SK-N-SH treated with all-trans-retinoic acid at 6 μM for 48 hours (cell line): Measurements from ENCODE around the gene UBE2M.
A peak's percentile ranks its signal among the peaks of the same experiment; 100 is the strongest.

ENCODE experiments used
- ATAC-seq: fragments of 200-7000 bp; cut with Tn5 transposase; 3 replicates; pipeline ENCODE4 v1.9.1; 2020; ENCODE audit warnings: mild to moderate bottlenecking, moderate library complexity
- ARNTL ChIP-seq: fragments of 450-650 bp; formaldehyde crosslinking; IDR thresholded peaks from 2 replicates; pipeline ENCODE4 v1.5.0; 2020; ENCODE audit warnings: low read depth, mild to moderate bottlenecking, moderate library complexity, borderline replicate concordance
- BACH2 ChIP-seq: fragments of 250-450 bp; sonication (Bioruptor Pico); IDR thresholded peaks from 2 replicates; pipeline ENCODE4 v1.9.0; 2021; ENCODE audit warnings: mild to moderate bottlenecking, borderline replicate concordance
- CSDC2 ChIP-seq: fragments of 250-450 bp; sonication (Bioruptor Pico); IDR thresholded peaks from 2 replicates; pipeline ENCODE4 v1.5.0; 2020; ENCODE audit warnings: mild to moderate bottlenecking, moderate library complexity
- ESRRG ChIP-seq: fragments of 250-450 bp; sonication (Bioruptor Pico); IDR thresholded peaks from 2 replicates; pipeline ENCODE4 v1.6.1; 2021; ENCODE audit warnings: mild to moderate bottlenecking
- GLIS3 ChIP-seq: fragments of 250-450 bp; sonication (Bioruptor Pico); IDR thresholded peaks from 2 replicates; pipeline ENCODE4 v1.5.0; 2020; ENCODE audit warnings: mild to moderate bottlenecking, moderate library complexity
- ISL1 ChIP-seq: fragments of 250-450 bp; sonication (Bioruptor Pico); IDR thresholded peaks from 2 replicates; pipeline ENCODE4 v2.1.2; 2022; ENCODE audit warnings: mild to moderate bottlenecking, moderate library complexity
- OSR1 ChIP-seq: fragments of 250-450 bp; sonication (Bioruptor Pico); IDR thresholded peaks from 2 replicates; pipeline ENCODE4 v1.8.0; 2022; ENCODE audit warnings: moderate library complexity, mild to moderate bottlenecking, inconsistent platforms
- PPARA ChIP-seq: fragments of 250-450 bp; sonication (Bioruptor Pico); IDR thresholded peaks from 2 replicates; pipeline ENCODE4 v1.5.0; 2020; ENCODE audit warnings: mild to moderate bottlenecking, borderline replicate concordance
- RARB ChIP-seq: fragments of 250-450 bp; sonication (Bioruptor Pico); IDR thresholded peaks from 2 replicates; pipeline ENCODE4 v1.8.0; 2021; ENCODE audit warnings: mild to moderate bottlenecking, moderate library complexity
- SNAI2 ChIP-seq: fragments of 250-450 bp; sonication (Bioruptor Pico); IDR thresholded peaks from 2 replicates; pipeline ENCODE4 v1.5.0; 2020; ENCODE audit warnings: mild to moderate bottlenecking, moderate library complexity
- TCF4 ChIP-seq: fragments of 250-450 bp; sonication (Bioruptor Pico); IDR thresholded peaks from 2 replicates; pipeline ENCODE4 v1.8.0; 2021; ENCODE audit warnings: mild to moderate bottlenecking, moderate library complexity, borderline replicate concordance
- TOX ChIP-seq: fragments of 250-450 bp; sonication (Bioruptor Pico); IDR thresholded peaks from 2 replicates; pipeline ENCODE4 v1.8.0; 2021; ENCODE audit warnings: mild to moderate bottlenecking, moderate library complexity, borderline replicate concordance
- ZC3H10 ChIP-seq: fragments of 250-450 bp; sonication (Bioruptor Pico); IDR thresholded peaks from 2 replicates; pipeline ENCODE4 v1.5.1; 2021; ENCODE audit warnings: mild to moderate bottlenecking, moderate library complexity
- ZFP3 ChIP-seq: fragments of 250-450 bp; sonication (Bioruptor Pico); IDR thresholded peaks from 2 replicates; pipeline ENCODE4 v1.5.0; 2020; ENCODE audit warnings: mild to moderate bottlenecking, moderate library complexity
- ZFP30 ChIP-seq: fragments of 450-650 bp; formaldehyde crosslinking; IDR thresholded peaks from 2 replicates; pipeline ENCODE4 v1.5.0; 2022; ENCODE audit warnings: mild to moderate bottlenecking, moderate library complexity
- ZNF565 ChIP-seq: fragments of 450-650 bp; formaldehyde crosslinking; conservative IDR thresholded peaks from 2 replicates; pipeline ENCODE4 v1.5.0; 2020; ENCODE audit warnings: low read depth, mild to moderate bottlenecking, moderate library complexity
- ZNF70 ChIP-seq: fragments of 450-650 bp; formaldehyde crosslinking; IDR thresholded peaks from 2 replicates; pipeline ENCODE4 v1.5.0; 2020; ENCODE audit warnings: mild to moderate bottlenecking, moderate library complexity
- ZNF8 ChIP-seq: fragments of 450-650 bp; formaldehyde crosslinking; IDR thresholded peaks from 2 replicates; pipeline ENCODE4 v1.5.0; 2020; ENCODE audit warnings: mild to moderate bottlenecking, moderate library complexity
- TF ChIP-seq, protein P1 (sequence below): fragments of 250-450 bp; sonication (Bioruptor Pico); IDR thresholded peaks from 2 replicates; pipeline ENCODE4 v1.5.0; 2020; ENCODE audit warnings: mild to moderate bottlenecking, moderate library complexity
- TF ChIP-seq, protein P2 (sequence below): fragments of 250-450 bp; sonication (Bioruptor Pico); IDR thresholded peaks from 2 replicates; pipeline ENCODE4 v1.8.0; 2021; ENCODE audit warnings: low read depth, mild to moderate bottlenecking, moderate library complexity, borderline replicate concordance
- TF ChIP-seq, protein P3 (sequence below): fragments of 250-450 bp; sonication (Bioruptor Pico); IDR thresholded peaks from 2 replicates; pipeline ENCODE4 v1.5.1; 2021; ENCODE audit warnings: mild to moderate bottlenecking, moderate library complexity
- TF ChIP-seq, protein P4 (sequence below): fragments of 250-450 bp; sonication (Bioruptor Pico); IDR thresholded peaks from 2 replicates; pipeline ENCODE4 v1.5.1; 2020; ENCODE audit warnings: low read depth, mild to moderate bottlenecking, moderate library complexity

The UBE2M gene

DNA sequence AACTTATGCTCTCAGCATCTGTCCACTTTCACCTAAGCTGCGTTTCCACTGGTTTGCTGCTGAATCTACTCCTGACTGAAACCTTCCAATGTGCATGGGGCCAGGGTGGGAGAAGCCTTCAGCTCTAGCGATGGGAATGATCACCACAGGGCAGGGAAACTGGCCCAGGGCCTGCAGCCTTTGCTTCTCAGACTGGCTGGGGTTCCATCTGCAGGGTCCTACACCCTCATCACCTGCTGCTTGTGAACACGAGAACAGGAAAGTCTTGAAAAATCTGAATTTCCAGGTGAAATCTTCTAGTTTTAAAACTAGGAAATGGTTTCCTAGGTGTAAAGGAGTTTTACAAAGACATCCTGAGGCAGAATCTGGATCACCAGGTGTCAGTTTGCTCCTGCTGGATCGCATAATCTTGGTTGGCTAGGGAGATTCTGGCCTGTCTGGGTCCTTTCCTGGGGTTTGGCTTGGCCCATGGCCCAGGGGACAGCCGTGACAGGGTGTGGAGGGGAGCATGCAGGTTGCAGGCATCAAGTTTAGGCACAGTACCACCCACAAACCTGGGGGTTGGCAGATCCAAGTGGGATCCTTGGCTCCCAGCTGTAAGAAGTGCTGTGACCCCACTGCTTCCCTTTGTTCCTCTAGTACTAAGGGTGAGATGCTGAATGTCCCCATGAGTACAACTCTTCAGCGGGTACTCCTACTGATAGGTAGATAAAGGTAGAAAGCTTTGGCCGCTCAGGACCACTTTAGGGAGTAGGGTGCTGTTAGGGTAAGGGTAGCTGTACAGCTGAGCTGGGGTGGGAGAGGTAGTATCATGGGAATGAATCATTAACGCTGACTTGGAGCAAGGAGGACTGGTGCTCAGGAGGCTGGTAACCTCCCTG lies 1.8 kb upstream of the UBE2M start:
- ATAC-seq: no peak
- TF ChIP-seq OSR1 (CRISPR knock-in tag) (no peak), ZNF565 (no peak)

DNA sequence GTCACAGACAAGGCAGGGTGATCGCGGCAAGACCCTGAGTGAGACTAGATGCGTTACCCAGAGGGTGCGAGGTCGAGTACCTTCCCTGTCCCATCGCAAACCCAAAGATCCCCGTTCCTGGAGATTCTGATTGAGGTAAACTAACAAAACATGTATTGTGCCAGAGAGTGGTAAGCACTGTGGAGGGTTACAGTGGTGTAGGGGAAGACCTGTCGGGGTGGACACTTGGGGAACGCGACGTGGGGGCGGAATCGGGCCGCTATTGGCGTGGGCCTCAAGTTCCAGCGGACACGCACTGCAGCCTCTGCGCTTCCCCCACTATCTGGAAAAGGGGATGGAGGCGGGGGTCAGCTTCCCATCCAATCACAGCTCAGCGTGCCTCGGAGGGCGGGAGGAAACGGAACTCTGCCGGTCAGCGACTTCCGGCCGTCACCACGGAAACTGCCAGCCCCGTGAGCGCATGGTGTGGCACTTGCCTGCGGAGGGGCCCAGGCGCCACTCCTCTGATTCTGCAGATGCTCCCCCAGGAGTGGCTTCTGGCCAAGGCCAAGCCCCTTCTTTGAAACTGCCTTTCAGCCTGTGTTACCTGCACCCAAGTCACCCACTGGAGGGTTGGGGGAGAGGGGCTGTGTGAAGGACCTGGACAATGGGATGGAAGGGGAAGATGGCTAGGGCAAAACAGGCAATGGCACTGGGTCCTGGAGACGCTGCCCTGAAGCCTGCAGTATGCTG lies 1.0 kb upstream of the UBE2M start:
- no peak for TF ChIP-seq ZFP30 (CRISPR knock-in tag)
- TF ChIP-seq ZNF8 (CRISPR knock-in tag): no peak
- TF ChIP-seq OSR1 (CRISPR knock-in tag): no peak
- 0 out of 2 replicates have a peak, but pooled peaks have one; percentile 32 for TF ChIP-seq ZNF70 (CRISPR knock-in tag)
- no peak for TF ChIP-seq CSDC2 (CRISPR knock-in tag)
- 0 out of 2 replicates have a peak, but pooled peaks have one; percentile 5 for TF ChIP-seq ZC3H10
- no peak for TF ChIP-seq BACH2 (CRISPR knock-in tag)
- TF ChIP-seq ARNTL: no peak
- peak; percentile 6; the same call in 1 of the 2 replicates for TF ChIP-seq GLIS3
- no peak for TF ChIP-seq ZFP3
- TF ChIP-seq, protein P1, sequence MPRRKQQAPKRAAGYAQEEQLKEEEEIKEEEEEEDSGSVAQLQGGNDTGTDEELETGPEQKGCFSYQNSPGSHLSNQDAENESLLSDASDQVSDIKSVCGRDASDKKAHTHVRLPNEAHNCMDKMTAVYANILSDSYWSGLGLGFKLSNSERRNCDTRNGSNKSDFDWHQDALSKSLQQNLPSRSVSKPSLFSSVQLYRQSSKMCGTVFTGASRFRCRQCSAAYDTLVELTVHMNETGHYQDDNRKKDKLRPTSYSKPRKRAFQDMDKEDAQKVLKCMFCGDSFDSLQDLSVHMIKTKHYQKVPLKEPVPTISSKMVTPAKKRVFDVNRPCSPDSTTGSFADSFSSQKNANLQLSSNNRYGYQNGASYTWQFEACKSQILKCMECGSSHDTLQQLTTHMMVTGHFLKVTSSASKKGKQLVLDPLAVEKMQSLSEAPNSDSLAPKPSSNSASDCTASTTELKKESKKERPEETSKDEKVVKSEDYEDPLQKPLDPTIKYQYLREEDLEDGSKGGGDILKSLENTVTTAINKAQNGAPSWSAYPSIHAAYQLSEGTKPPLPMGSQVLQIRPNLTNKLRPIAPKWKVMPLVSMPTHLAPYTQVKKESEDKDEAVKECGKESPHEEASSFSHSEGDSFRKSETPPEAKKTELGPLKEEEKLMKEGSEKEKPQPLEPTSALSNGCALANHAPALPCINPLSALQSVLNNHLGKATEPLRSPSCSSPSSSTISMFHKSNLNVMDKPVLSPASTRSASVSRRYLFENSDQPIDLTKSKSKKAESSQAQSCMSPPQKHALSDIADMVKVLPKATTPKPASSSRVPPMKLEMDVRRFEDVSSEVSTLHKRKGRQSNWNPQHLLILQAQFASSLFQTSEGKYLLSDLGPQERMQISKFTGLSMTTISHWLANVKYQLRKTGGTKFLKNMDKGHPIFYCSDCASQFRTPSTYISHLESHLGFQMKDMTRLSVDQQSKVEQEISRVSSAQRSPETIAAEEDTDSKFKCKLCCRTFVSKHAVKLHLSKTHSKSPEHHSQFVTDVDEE (CRISPR knock-in tag): 0 out of 2 replicates have a peak, but pooled peaks have one; percentile 23
- TF ChIP-seq ZNF565: peak; percentile 72; the same call in 1 of the 2 replicates
- peak; percentile 71 for ATAC-seq

DNA sequence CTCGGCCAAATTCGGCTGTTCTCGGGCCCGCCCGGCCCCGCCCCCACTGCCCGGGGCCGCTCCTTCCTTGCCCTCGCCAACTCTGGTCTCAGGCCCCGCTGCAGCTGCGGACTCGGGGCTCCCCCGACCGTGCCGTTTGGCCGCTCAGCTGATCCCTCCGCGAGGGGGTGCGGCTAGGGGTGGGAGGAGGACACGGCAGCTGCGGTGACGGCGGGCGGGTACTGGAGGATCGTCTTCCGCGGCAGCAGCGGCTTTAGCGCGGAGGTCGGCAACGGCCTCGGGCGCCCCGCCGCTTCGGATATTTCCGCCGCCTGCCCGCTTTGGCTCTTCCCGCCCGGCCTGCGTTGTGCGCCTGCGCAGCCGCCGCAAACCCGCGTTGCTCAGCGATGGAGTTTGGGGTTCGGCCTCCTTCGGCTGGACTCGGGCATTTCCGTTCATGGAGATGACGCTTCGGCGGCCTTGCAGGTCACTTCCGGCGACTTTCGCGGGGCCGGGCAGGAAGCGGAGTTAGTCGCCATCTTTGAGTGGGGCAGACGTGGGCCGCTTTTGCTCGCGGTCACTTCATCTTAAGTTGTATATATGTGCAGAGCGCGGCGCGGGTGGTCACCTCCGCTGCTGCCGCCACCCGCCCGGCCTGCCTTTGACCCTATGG lies 338 bp upstream of the UBE2M start:
- peak; percentile 72 for ATAC-seq
- TF ChIP-seq ZC3H10: no peak
- TF ChIP-seq ZFP30 (CRISPR knock-in tag): no peak
- no peak for TF ChIP-seq BACH2 (CRISPR knock-in tag)
- no peak for TF ChIP-seq ZFP3
- no peak for TF ChIP-seq ZNF8 (CRISPR knock-in tag)
- no peak for TF ChIP-seq RARB (CRISPR knock-in tag)
- no peak for TF ChIP-seq PPARA (CRISPR knock-in tag)
- TF ChIP-seq OSR1 (CRISPR knock-in tag): no peak
- TF ChIP-seq, protein P2, sequence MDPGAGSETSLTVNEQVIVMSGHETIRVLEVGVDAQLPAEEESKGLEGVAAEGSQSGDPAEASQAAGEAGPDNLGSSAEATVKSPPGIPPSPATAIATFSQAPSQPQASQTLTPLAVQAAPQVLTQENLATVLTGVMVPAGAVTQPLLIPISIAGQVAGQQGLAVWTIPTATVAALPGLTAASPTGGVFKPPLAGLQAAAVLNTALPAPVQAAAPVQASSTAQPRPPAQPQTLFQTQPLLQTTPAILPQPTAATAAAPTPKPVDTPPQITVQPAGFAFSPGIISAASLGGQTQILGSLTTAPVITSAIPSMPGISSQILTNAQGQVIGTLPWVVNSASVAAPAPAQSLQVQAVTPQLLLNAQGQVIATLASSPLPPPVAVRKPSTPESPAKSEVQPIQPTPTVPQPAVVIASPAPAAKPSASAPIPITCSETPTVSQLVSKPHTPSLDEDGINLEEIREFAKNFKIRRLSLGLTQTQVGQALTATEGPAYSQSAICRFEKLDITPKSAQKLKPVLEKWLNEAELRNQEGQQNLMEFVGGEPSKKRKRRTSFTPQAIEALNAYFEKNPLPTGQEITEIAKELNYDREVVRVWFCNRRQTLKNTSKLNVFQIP (CRISPR knock-in tag): no peak
- TF ChIP-seq TCF4 (CRISPR knock-in tag): no peak
- no peak for TF ChIP-seq SNAI2 (CRISPR knock-in tag)
- no peak for TF ChIP-seq ARNTL
- TF ChIP-seq GLIS3: no peak
- TF ChIP-seq ZNF70 (CRISPR knock-in tag): no peak
- TF ChIP-seq, protein P3, sequence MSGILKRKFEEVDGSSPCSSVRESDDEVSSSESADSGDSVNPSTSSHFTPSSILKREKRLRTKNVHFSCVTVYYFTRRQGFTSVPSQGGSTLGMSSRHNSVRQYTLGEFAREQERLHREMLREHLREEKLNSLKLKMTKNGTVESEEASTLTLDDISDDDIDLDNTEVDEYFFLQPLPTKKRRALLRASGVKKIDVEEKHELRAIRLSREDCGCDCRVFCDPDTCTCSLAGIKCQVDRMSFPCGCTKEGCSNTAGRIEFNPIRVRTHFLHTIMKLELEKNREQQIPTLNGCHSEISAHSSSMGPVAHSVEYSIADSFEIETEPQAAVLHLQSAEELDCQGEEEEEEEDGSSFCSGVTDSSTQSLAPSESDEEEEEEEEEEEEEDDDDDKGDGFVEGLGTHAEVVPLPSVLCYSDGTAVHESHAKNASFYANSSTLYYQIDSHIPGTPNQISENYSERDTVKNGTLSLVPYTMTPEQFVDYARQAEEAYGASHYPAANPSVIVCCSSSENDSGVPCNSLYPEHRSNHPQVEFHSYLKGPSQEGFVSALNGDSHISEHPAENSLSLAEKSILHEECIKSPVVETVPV (CRISPR knock-in tag): no peak
- no peak for TF ChIP-seq ESRRG
- no peak for TF ChIP-seq CSDC2 (CRISPR knock-in tag)
- TF ChIP-seq TOX (CRISPR knock-in tag): no peak
- TF ChIP-seq, protein P4, sequence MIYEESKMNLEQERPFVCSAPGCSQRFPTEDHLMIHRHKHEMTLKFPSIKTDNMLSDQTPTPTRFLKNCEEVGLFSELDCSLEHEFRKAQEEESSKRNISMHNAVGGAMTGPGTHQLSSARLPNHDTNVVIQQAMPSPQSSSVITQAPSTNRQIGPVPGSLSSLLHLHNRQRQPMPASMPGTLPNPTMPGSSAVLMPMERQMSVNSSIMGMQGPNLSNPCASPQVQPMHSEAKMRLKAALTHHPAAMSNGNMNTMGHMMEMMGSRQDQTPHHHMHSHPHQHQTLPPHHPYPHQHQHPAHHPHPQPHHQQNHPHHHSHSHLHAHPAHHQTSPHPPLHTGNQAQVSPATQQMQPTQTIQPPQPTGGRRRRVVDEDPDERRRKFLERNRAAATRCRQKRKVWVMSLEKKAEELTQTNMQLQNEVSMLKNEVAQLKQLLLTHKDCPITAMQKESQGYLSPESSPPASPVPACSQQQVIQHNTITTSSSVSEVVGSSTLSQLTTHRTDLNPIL (CRISPR knock-in tag): no peak
- TF ChIP-seq ISL1: no peak
